Right lobe of liver (tissue), 4 donors: ENCODE results near the gene RHOD.

Experiments used
- CTCF ChIP-seq, 4 donors: fragments of 200-600 bp in 3 of 4; fragments of 450-650 bp in 1 of 4; IDR thresholded peaks; one replicate each; pipeline versions ENCODE4 v1.5.1 to v1.8.0; 2016 to 2022; ENCODE audit warnings: antibody characterized with exemption in 4 of 4, mild to moderate bottlenecking in 2 of 4
- POLR2A ChIP-seq: fragments of 450-650 bp; IDR thresholded peaks from one replicate; pipeline ENCODE4 v1.6.1; 2017; ENCODE audit warnings: antibody characterized with exemption, mild to moderate bottlenecking
- donor health status: DM: no; HTN: no; CAD: no.
- donor health status: DM: no; HTN: no; CAD: no.
- donor health status: DM: no; HTN: yes; CAD: no.

- TF ChIP-seq POLR2A: no peak
- TF ChIP-seq CTCF (IDR thresholded peaks at IDR 0.05): no peak
Measured at GRCh38 chr11:67085617-67086016, 29.0 kb downstream of the RHOD start.
